GM19023 (cell line): Measurements from ENCODE around the gene WNT5A.

Experiments used
- ATAC-seq: cut with Tn5 transposase; IDR thresholded peaks from one replicate; pipeline ENCODE4 v1.9.1; 2021; ENCODE audit warnings: mild to moderate bottlenecking, moderate library complexity; ENCODE audit not compliant: unreplicated experiment

Gene WNT5A

DNA sequence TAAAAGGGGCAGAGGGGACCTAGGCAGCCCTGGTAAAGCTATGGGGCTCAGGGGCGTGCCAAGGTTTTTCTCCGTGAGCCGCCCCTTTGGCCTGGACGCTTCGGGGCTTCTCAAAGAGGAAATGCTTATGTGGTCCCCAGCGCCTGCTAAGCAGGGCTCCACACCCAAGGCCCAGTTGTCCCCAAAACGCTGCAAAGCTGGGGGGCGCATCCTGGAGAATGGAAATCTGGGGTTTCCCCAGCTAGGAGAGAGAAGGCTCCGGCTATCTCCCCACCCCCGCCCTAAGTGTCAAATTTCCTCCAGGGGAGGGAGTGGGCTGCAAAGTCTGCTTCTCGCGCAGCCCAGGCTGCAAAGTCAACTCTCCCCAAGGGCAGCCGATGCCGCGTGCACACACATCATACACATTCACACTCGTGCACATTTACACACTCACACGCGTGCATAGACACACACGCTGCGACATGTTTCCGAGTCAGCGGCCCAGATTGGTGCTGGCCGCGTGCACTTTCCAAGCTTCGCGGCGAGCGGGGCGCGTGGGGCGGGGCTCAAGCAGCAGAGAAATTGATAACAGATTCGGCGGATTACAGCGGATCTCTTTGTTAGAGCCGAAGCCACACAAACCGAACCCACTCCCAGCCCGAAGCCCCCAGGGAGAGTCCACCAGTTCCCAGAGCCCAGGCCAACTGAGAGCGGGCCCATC is 4.5 kb downstream of the WNT5A start:
- no peak for ATAC-seq

DNA sequence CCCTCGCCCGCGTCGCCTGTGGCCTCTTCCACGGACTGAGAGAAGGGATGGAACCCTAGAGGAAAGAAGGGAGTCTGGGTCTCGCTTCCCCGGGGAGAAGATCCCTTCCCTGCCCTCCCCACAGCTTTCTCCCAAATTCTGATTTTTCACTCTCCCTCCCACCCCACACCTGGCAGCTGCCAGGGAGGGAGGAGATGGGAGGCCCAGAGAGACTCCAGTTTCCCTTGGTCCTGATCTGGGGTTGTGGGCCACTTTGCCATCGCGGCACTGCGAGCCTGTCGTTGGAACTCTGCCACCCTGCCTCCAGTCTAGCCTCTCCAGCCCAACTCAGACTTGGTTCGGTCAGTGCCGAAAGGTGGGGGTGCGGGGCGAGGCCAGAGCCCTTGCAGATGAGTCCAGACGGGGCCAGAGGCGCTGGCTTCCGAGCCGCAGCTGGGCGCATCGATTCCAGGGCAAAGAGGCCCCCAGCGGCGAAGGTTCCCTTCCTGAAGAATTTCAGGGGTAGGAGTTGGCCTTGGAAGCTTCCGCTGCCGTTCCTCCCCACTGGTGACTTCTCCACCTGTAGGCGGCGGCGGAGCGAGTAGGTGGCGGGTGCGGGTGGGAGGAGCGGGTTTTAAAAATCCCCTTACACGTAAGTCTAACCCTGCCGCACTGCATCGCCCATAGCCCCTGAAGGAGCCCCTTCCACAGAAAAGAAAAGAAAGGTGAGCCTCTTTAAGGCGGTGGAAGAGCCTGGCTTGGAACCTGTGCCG is 5.2 kb downstream of the WNT5A start:
- ATAC-seq: no peak

DNA sequence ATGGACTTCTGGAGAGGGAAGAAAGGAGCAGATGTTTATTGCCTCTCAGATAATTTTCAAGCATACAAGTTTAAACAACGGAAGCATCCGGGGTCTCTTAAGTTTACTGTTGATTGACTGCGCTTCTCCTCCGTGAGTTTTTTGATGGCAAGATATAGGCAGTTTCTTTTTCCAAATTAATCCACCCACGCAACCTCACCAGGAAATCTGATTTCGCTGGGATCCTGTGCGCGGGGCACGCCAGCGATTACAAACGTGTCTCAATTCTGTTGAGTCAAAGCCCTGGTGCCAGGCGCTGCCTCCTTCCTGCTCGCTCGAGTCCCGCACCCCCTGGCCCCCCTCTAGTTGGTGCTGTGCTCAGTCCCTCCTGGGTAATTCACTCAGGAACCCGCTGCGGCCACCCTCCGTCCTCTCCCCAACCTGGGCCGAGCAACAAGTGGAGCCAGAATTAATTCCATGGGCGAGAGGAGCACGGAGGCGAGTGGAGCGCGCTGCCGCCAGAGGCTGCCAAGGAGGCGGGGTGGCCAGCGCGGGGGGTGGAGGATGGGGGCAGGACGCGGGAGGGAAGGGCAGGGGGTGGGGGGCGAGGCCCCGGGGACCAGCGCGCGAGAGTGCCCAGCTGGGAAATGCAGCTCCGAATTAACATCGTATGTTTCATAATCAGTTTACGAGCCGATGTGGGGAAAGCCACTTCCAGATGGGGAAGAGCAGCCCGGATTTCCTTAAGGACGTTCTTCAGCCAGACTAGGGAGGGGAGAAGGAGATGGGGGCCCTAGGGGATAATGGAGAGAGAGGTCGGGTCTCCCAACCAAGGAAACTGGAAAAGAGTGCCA is 6.0 kb downstream of the WNT5A start:
- no peak for ATAC-seq

DNA sequence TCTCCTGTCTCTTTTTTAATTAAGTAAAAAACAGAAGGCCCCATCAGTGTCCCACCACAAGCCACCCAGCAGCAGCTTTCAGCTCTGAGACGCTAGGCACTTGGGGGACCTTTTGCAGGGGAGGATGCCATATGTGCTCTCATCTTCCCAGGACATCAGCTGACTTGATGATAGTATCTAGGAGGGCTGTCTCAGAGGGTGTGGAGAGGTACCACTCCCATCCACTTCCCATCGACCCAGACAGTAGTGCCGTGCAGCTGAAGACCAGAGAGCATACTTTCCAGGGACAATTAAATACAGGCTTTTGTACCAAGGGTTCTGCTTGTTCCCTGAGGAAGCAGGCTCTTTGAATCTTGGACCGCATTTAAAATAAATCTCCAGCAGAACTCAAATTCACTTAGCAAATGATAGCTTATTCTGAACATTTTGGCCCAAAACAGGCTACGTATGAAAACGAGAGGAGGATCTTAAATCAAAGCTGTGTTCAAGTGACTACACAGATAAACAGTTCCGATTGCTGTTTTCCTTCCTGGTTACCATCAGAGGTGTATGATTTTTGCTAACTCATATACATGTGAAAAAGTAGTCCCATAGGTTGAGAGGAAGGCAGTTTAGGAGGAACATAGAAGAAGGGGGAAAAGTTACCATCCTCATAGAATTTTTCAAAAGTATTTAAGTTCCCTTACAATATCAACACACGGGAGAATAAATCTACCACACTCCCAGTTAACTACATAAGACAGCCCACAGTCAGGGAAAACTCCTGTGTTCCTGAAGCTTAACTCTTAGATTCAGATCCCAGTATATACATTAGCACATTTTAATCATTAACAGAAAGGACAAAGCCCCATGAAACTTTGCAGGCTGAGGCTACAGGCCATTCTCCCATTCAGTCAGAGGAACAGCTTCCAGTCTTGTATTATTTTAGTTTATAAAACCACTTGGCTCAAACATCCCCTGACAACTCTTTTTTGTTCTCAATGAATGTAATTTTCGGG is 9.5 kb downstream of the WNT5A start:
- ATAC-seq: no peak

DNA sequence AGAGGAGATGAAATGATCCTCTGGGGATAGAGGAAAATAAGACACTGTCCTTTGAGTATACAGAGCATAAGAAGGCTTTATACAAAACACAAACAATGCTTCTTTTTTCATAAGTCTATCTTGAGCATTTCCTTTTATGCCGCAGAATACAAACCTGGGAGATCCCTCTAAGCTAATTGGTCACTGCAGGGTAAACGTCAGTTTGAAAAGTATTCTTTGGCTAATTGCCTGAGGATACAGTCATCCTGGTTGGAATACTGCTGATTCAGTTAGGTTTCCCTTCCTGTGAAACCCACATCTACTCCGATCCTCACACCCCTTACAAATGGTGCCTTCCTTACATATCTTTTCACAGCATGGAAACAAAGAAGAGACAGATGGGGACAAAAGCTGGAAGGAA is 10.6 kb downstream of the WNT5A start:
- ATAC-seq: no peak

DNA sequence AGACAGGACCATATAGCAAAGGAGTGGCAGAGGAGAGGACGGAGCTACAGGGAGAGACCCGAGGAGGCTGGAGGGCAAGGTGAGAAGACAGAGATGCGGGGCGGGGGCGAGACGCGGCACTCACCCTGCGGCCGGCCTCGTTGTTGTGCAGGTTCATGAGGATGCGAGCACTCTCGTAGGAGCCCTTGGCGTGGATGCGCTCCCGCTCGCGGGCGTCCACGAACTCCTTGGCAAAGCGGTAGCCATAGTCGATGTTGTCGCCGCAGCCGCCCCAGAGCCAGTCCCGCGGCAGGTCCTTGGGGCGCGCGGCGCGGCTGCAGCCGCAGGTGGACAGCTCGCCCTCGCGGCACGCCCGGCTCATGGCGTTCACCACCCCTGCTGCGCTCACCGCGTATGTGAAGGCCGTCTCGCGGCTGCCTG is 12.9 kb downstream of the WNT5A start:
- no peak for ATAC-seq

DNA sequence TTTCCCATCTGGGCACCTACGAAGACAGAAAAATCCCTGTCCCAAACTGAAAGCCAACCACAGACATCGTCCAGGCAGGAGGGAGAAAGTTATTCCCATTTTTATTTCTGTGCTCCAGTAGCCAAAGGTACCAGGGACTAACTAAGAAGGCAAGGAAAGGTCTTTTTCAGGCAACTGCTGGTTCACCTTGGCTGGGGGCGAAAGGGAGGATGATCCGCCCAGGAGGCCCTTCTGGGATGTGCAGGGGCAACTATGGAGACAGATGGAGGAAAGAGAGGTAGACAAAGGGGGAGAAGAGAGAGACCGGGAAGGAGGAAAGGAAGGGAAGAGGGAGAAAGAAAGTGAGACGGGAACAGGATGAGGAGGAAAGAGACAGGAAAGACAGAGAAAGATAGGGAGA is 13.3 kb downstream of the WNT5A start:
- no peak for ATAC-seq

DNA sequence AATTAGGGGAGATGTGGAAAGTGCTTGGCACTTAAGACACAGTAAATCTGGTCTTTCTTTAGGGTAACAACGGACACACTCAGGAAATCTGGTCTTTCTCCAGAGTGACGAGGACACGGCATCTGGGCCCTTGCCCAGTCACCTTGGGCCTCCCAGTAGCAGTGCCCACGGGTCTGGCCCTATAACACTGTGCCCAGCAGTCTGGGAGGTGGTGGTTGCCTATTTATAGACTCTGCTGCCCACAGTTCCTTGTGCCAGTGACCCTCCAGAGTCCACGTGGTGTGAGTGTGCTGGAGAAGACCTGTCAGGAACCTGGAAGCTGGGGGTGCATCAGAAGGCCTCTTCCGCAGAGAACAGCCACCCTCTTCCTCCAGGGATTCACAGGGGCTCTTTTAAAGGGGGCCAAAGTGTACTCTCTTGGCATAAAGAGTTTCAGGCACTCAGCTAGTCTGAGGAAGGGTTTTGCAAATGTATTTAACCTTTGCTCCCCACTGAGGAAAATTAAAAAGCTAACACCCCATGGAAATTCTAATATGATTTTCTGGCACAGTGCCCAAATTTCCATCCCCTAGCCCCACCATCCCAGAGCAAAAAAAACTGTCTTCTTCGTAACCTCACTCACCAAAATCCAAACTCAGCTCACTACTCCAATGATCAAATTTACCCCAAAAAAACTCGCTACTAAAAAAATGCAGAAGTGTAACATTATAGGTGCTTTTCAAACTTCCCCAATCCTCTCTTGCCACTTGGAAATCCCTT is 15.4 kb downstream of the WNT5A start:
- no peak for ATAC-seq

DNA sequence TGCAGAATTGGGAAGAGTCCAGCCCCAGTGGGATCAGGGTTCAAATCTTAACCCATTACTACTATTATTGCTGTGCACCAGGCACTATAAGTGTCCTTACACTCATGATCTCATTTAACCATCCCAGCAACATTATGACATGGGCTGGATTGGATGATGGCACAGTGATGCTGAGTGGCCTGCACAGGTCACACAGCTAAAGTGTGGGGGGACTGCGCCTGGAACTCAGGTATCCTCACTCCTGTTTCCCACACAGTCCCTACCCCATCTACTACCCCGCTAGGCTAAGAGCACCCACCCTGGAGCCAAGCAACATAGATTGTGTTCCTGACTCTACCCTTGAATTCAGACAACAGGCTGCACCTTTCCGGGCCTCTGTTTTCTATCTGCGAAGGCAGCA is 16.0 kb downstream of the WNT5A start:
- no peak for ATAC-seq

DNA sequence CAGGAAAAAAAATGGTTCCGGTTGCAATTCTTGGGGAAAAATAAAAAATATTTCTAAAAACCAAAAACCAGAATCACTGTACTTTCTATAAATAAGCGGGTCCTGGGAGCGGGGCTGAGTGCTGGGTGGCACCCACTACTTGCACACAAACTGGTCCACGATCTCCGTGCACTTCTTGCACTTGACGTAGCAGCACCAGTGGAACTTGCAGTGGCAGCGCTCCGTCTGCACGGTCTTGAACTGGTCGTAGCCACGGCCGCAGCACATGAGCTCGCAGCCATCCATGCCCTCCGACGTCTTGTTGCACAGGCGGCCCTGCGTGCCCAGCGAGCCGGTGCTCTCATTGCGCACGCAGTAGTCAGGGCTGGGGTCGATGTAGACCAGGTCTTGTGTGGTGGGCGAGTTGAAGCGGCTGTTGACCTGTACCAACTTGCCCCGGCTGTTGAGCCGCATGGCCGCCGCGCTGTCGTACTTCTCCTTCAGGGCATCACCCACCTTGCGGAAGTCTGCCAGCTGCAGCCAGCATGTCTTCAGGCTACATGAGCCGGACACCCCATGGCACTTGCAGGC is 17.1 kb downstream of the WNT5A start:
- no peak for ATAC-seq

DNA sequence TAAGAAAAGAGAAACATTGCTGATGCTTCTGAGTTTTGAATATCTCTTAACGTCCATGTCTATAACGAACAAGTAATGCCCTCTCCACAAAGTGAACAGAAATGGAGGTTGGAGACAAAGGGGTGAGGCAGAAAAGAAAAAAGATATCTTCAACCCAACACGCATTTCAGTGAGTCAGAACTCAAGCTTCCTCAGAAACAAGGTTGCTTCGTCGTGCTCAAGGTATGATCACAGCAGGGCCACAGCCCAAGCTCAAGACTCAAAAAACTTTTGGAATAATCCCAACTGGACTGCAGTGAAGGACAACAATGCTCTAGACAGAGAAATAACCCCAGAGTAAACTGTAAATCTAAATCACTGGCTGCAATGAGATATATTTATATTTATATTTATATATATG is 18.9 kb downstream of the WNT5A start:
- ATAC-seq: no peak

DNA sequence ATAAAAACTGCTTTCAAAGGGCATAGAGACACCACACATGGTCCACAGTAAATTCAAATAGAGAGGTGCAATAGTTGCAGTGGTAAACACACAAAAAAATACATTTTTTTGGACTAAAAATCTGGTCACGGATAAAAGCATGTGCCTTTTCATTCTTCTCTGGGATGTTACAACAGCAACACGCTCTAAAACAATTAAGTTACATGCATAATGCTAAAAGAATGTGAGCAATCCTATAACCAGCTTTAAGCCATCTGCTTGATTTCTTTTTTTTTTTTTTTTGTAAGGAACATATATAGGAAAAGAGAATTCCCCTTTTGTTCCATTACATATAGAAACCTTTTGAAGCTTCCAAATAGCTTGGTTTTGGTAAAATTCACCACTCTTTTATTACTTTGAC is 20.0 kb downstream of the WNT5A start:
- no peak for ATAC-seq

DNA sequence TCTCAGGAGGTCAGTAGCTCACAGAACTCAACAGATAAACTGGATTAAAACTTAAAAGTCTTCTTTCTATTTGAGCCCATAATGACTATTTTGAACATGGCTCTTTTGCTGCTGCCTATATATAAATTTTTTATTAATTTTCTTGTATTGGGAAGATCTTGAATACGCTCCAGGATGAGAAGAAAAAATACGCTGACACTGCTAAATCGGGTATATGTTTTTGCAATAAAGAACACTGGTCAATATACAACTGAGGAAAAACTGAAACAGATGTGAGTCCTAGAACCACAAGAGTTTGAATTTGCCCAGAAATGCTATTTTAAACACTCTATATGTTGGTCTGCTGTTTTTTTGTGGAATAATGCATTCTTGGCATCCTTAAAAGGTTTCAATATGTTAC is 20.6 kb downstream of the WNT5A start:
- ATAC-seq: no peak

DNA sequence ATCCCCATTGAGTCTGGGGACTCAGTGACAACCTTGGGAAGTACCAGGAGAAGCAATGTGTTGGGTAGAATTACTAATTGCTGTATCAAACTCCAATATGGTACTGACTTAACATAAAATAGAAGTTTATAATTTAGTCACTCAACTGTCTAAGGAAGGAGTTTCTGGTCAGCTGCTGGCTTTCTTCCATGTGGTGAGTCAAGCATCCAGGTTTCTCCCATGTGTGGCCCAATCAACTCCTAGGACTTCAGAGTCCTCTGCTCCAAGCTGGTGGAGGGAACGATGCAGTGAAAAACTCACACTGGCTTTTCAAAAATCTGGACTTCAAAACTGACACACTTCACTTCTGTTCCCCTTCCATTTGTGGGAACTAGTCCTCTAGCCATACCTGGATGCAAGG is 25.2 kb downstream of the WNT5A start:
- ATAC-seq: no peak

DNA sequence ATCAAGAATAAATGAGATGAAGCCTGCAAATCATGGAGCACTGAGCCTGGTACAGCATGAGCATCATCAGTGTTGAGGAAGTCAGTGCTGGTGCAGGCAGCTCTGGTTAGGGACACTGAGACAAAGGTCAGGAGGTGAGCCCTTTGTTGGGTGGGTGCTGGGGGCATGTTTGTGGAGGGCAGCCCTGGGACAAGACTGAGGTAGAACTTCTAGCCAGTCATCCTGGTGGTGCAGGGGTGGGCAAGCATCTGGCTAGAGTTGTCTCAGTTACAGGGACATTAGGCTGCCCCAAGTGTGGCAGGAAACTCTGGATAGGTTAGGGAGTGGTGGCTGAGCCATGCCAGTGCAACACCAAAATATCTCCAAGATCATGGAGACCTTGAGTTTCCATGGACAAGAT is 27.3 kb downstream of the WNT5A start:
- no peak for ATAC-seq

DNA sequence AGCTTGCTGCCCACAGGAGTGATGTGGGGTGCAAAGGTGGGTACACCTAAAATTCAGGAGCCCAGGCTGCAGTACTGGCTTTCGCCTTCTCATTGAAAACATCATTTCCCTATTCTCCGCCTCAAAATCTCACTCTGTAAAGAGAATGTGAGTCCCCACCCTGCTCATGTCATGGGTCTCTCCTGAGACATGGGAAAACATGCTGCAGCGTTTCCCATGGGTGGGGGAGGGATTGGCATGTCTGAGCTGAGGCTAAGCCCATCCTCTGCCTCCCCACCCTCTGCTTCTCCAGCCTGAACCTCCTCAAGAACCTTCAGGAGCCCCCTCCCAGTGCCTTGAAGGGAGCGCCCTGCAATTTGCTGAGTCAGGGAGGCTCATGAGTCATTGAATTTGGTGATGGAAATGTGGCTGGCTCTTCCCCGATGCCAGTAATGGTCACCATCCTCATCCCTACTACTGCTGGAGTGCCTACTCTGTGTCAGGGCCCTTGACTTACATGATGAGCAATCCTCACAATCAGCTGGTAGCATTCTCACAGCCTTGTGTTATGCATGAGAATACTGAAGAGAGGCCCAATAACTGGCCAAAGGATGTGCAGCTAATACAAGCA is 28.8 kb downstream of the WNT5A start:
- ATAC-seq: no peak

DNA sequence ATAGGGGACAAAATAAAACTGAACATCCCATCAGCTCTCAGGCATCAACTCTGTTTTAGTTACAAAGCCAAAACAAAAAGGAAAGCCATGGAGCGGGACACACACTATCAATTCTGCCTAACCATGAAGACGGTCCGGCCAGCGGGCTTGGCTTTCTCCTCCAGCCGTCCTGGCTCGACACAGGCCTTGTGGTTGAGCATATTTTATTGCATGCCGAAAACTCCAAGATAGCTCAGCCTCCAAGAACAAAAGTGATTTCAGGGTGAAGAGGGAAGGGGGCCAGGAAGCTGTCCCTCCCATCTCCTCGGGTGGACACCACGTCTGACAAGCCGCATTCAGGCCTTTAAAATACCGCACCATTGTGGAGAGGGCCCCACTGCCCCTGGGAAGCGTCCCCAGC is 31.2 kb downstream of the WNT5A start:
- ATAC-seq: no peak

DNA sequence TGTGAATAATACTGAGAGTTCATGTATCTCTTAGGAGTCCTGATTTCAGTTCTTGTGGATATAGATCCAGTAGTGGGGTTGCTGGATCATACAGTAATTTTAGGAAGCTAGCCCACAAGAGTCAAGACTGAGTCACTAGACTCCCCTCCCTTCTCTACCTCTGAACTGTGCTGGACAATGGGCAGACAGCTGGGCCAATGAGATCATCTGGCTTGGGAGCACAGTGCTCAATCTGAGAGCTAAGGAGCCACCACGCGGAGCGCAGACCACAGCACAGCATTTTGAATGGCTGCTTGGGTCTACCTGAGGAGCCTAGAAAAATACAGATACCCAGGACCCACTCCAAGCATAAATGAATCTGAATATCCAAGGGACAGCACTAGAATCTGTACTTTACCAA is 32.5 kb downstream of the WNT5A start:
- no peak for ATAC-seq

DNA sequence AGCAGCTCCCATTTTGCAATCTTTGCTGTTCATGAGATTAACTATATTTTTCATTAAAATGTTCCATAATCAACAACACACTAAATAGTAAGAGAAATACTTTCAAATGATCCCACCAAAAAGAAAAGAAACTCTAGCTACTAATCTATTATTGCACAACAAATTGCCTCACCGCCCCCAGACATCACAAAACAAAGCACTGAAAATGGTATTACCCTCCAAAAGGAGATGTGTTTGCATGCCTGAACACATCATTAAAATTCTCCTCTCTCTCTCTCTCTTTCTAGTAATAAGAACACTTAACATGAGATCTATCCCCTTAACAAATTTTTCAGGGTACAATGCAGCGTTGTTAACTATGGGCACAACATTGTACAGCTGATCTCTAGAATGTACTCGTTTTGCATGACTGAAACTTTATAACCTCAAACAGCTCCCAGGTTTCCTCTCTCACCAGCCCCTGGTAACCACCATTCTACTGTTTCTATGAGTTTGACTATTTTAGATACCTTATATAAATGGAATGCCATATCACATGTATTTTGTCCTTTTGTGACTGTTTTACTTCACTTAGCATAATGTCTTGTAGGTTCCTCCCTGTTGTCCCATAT is 33.1 kb downstream of the WNT5A start:
- ATAC-seq: no peak
